ENCODE data around the gene MRPL33.

MRPL33 gene

DNA sequence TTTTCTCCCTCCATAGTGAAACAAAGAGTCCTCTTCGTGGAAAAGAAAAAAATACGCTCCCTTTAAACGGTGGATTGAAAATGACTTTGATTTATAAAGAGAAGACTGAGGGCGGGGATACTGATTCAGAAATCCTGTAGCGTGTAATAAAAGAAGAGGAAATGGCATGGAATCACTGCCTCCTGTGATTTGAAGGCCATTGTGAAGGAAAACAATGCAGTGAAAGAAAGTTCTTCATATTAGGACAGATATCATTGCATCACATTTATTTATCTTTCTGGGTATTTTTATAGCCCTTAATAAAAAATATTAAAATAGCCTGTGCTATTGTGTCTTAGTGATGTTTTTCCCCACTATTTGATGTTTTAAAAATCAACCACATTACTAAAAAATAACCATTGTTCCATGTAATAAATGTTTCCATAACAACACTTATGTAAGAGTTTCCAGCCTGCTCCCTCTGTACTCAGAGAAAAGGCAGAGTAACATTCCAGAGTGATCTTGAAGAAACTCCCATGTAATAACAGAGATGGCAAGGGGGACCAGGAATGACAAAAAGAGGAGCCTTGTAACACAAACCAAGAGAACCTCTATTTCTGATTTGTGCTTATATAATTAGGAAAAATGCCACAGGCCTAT lies 8.0 kb downstream of the MRPL33 start:
- DNase-seq, result no peak

DNA sequence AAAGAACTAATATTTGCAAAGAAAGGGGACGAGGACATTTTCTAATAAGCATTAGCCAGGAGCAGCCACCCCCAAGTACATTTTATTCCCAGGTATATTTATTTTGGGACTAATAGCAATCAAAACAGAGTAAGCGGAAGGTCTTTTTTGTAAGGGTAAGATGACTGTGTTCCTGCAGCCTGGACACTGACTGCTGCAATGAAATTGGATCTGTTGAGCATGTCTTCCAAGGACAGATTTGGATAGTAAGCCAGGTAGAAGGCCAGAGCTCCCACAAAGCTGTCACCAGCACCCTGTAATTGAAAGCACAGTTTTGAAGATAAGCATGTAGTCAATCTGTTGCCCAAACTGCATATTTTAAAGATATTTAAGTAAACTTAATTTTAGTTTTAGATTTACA lies 10.0 kb downstream of the MRPL33 start:
- DNase-seq, result no peak

DNA sequence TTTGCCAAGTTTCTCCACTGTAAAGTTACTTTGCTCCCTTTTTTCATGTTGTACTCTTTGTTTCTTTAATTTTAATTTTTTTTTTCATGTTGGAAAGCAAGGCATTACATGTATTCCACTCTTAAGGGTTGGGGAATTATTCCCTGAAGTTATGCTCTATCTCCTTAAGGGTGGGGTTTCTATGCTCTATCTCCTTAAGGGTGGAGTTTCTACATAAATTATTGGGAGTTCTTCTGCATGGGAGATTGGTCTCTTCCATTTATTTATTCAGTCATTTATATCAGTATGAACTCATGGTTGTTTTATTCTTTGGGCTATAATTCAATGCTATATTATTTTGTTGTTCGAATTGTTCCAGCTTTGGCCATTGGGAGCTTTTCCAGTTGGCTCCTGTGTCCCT lies 11.2 kb downstream of the MRPL33 start:
- DNase-seq, result no peak

DNA sequence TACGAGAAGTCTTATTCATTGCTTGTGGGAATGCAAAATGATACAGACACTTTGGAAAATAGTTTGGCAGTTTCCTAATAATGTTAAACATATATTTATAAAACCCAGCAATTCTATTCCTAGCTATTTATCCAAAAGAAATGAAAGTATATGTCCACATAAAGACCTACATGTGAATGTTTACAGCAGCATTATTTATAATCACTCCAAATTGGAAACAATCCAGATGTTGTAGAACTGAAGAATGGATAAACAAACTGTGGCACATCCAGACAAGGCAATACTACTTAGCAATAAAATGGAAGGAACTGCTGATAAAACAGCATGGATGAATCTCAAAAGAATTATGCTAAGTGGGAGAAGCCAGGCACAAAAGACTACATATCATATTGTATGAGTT lies 19.3 kb downstream of the MRPL33 start:
- no peak for DNase-seq

DNA sequence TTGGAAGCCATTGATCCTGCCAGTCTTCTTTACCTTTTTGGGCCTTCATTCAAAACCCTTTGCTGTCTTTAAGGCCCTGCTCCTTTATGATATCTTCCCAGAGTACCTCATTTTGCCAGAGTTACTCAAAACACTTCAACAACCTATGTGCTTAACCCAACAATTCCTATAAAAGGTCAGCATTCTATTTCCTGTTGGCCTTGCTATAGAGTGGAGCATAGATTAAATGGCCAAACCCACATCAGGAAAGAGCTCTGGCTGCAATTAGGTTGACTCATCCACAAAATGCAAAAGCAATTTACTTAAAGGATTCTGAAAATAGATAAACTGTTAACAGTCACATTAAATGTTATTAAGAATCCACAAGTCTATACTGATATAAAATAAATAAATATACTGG lies 21.2 kb downstream of the MRPL33 start:
- no peak for DNase-seq

DNA sequence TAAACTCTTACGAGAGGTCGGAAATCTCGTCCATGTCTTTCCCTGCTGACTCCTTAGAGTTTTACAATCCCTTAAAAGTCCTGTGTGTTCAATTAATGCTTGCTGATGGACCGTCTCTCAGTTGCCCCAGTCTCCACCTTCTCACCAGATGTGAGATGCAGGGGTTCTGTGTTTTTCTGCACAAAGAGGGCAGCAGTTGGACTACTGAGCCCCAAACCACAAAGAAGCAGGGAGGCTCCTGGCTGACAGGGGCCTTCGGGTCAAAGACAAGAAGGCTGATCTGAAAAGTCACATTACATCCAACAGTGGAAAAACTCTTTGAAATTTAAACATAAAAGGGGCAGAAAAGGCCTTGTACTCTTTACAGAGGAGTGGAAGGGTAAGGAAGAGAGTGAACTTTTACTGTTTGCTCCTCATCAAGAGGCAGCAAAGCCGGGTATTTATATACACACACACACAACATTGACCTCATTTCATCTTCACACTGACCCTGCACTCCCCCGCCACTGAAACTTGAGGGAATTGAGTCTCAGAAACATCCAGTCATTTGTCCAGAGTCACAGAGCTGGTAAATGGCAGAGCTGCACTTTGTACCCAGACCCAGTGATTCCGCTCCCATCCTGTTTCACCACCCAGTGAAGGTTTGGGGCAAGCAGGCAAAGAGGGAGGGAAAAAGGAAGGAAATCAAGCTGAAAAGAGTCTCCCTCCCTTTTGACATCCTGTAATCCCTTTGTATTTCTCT lies 23.7 kb downstream of the MRPL33 start:
- no peak for DNase-seq

DNA sequence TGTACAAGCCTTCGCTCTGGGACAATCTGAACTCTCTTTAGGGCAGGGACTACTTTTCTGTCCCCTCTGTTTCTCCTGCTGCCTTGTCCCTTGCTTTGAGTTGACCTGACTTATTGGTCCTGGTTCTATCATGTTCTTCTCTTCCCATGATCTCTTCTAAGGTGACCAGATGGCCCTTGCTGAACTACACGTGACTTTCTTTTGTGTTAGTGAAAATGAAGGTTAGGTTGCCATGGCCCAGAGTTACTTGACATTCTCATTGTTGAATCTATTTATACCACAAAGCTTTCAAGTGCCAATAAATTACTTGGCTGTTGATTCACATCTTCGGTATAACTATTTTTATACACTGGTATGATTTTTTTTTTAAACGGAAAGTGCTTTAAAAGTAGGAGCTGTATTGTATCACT lies 24.4 kb downstream of the MRPL33 start:
- no peak for DNase-seq

DNA sequence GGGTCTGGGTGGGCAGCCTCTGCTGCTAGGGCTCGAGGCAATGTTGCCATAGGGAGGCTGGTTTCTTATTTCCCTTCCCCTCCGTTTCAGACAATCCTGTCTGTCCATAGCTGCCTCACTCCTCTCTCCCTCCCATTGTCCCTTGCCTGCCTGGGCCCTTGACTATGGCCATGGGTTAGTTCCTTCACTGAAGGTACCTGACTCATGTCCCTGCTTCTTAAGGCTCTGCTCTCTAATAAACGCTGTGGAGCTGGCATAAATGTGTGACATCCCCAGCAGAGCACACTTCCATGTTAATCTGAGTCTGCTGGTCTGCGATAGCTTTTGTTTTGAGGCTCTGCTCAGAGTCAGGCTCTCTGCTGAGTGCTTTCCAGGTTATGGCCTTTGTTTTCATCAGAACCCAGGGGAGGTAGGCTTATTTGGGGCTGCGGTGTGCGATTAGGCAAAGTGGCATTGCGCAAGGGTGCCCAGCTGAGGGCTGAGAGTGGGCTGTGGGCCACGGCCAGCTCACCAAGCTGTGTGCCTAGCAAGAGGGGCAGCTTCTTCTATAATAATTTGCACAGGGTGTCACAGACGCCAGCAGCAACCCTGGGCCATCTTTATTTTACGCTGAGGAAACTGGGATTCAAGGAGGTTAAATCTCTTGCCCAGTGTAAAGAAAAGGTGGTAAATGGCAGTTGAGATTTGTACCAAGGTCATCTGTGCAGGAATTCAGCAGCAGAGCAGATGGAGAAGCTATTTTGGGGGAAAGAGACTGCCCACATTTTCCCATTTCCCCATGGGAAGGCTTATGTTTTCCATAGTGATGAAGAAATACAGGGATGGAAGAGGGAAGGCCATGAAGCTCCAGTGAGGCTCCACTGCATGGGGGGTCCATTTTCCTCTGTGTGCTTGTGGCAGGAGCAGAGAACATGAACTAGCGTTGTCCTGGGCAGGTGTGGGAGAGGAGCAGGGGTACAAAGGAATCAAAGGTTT lies 25.6 kb downstream of the MRPL33 start:
- DNase-seq, result no peak

DNA sequence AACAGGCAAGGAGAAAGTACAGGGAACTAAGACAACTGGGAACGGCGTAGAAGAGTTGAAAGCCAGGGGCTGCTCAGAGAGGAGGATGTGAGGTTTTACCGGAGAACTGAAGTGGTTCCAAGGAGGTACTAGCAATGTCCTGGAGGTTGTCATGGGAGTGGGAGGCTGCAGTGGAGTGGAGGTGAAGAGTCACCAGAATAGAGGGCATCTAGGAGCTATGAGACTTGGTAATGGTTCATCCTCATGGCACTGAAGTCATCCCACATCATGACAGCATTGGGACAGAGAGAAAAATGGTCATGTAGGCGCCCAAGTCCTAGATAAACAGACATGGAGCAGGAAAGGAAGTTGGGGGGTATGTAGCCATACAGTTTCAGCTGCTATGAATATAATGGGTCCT lies 26.3 kb downstream of the MRPL33 start:
- no peak for DNase-seq

DNA sequence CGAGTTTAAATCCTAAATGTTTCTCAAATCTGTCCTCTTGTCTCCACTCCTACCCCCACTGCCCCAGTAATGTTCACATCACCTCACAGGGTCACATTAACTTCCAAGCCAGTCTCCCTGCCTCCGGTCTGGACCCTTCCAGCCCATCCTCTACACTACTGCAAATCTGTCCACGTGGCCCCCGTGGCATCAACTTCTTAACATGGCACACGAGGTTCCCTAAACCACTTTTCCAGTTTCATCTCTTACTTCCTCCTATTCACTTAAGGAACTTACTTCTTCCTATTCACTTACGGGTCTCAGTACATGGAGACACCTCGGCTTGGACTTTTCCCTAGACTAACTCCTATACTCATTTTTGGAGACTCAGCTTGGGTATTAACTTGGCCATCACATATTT lies 27.0 kb downstream of the MRPL33 start:
- no peak for DNase-seq

DNA sequence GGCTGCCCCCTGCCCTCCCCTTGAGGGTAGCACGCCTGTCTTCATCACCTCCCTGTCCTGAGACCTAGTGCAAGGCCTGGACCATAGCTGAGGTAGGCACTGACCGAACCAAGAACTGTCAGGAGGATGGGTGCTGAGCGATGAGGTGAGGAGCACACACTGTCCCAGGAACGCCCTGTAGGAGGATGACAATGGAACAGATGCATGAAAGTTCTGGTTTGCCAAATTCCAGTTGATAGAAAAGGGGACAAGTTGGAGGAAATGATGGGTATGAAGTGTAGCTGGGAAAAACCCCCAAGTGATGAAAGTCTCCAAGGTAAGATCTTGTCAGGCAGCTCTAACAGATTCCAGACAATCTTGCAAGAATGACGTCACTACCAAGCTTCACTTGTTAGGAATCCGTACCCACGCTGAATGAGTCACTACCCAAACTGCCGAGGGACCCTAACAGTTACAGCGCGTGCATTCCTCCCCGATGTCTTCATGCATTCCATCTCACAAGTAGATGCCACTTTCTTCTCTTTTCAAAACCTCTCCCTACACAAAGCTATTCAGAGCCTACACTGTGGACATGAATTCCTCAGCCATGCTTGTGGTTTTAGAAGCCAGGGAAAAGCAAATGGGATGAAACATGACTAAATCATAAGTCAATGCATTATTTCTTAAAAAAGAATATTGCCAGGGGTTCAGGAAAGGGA lies 27.6 kb downstream of the MRPL33 start:
- no peak for DNase-seq

DNA sequence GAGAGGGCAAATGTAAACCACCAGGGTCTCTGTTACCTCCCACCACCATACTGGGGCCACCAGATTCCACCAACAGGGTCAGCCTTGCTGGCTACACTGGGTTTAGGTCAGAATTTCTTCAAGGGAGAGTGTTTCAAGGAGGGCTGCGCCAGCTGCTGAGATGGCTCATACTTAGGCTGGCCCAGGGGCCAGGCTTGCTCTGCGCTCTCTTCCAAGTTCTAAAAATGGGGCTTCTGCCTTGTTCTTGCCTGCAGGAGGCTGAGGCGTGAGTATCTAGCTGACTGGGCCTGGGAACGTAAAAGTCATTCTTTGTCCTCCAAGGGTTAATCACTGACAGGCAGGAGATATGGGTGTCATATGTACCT lies 28.1 kb downstream of the MRPL33 start:
- DNase-seq, result no peak

DNA sequence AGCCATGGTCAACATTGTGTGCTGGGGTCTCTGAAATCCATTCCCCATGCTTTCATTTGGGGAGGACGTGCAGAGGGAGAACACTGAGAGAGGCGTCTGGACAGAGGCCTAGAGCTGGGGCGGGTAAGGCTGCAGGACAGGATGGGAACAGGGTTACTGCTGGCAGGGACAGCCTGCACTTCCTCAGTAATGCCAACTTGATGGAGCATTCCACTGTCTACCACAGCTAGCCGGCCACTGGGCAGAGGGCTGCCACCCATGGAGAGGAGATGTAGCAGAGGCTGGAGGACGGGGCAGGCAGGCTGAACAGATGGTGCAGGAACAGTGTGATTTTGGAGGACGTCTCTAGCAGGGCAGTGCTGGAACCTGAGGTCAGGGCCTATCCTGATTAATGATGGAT lies 29.3 kb downstream of the MRPL33 start:
- no peak for DNase-seq

DNA sequence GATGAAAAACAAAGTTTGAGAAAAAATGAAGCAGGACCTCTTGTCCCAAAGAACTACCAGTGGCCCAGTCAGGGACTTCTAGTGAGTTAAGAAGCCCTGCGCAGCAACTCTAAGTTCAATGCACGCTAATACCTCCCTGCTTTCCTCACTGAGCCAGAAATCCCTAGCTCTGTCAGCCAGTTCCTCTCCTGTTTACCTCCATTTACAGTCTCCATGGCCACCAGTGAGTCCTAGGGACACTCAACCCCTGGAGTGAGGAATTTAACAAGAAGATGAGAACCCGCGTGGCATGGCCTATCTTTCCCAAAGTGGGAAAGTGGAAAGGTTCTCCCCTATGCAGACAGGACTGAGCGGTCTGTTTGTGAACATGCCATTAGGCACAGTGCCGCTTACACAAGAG lies 31.0 kb downstream of the MRPL33 start:
- DNase-seq, result no peak

DNA sequence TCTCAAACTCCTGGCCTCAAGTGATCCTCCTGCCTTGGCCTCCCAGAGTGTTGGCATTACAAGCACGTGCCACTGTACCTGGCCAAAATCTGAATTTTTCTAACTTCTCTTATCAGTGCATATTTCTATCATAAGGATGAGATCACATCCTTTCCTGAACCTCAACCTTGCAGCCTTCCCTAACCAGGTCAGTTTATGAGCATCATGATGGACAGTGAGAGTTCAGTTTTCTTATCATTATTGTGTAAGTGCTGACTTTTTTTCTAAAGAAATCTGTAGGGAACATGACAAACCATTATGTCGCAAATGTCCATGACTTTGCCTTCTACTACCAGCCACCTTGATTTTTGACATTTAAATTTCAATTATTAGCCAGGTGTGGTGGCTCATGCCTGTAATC lies 31.5 kb downstream of the MRPL33 start:
- DNase-seq, result no peak

DNA sequence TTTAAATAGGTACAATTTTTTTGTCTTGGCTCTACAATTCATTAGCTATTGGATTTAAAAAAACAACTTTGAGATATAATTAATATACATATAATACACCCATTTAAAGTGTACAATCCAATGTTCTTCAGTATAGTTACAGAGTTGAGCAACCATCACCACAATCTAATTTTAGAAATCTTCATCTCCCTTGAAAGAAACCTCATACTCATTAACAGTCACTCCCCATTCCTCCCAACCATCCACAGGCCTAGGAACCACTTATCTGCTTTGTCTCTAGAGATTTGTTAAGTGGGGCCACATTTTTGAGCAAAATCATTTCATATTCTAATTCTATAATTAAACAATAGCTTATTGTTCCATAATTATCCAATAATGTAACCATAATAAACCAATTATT lies 32.6 kb downstream of the MRPL33 start:
- no peak for DNase-seq

DNA sequence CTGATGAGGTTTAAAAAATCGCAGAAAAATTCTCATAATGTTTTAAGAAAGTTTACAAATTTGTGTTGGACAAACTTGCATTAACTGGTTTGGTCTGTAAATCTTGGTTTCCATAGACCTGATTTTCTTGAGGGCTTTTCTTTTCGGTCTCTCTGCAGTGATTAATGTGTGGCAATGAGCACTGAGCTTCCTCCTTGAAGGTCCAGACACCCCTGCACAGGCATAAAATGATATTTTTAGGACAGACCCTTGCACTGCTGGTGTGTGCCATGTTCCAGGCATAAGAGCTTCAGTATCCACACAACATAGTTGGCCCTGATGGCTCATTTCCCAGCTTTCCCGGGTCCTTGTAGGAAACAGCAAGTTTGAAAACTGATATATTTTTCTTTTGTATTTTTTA lies 33.7 kb downstream of the MRPL33 start:
- no peak for DNase-seq

DNA sequence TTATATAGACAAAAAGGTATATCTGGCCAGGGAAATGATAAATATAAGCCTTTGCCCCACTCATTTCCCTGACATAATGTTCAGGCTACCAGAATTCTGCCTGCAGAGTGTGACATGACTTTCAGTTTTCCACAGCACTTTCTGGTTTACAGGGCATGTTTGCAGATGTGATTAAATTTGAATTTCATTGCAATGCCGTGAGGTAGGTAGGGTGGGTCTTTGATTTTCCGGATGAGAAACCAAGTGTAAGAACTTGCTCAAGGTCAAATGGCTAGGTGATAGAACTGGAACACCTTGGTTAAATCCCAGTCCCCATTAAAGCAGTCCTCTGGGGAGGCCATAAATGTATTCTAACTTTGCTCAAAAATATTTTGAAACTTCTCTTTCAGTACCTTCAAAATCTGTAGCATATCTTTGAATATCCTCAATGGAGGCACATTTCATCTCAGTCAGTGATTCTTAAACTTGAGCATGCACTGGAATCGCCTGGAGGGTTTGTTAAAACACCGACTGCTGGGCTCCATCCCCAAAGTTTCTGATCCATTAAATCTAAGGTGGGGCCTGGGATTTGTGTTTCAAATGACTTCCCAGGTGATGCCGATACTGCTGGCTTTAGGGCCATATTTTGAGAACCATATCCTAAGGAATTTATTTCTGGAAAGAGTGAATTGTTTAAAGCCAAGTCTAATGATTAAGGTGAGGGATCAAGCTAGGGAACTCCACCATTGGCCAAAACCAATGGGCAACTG lies 35.0 kb downstream of the MRPL33 start:
- DNase-seq, result no peak

DNA sequence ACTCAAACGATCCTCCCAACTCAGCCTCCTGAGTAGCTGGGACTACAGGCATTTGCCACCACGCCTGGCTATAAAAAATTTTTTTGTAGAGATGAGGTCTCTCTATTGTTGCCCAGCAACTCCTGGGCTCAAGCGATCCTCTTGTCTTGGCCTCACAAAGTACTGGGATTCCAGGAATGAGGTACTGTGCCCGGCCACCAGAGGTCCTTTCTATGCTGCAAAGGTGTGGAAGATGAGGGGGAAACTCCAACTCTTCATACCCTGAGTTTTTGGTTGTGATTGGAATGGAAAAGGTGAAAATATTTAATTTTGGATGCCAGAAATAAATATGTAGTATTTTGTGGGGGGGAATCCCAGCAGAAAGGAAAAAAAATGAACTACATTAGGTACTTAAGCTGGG lies 36.0 kb downstream of the MRPL33 start:
- DNase-seq, result no peak

DNA sequence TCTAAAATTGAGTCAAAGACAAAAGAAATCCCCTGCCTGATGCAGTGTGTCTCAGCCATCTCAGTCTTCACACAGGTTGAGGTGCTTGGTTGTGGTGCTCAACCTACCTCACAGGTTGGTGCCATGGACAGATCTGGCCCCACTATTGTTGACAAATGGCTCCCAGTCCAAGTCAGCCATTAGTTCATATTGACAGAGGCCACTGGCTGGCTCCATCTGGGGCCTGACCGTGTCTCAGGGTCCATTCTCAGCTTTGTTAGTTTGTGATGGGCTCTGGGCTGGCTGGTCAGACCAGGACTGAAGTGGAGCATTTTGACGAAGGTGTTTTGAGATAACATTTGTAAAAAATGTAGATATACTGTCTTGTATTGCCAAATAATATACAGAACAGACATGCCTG lies 36.9 kb downstream of the MRPL33 start:
- DNase-seq, result no peak

DNA sequence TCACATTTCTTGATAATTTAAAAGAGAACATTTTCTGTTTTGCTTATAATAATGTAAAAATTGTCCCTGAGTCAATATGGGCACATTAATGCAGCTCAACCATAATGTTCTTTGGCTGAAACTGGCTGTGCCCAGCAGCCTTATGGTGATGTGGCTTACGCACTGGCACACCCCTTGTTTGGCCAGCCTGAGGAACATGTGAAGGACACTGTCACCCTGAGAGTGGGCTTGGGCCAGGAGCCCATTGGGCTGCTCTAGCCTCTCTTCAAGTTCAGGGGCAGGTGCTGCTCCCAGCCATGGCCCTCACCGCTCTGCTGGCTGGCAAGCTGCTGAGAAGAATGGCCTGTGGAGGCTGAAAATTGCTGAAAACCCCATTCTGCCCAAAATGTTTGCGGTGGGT lies 37.5 kb downstream of the MRPL33 start:
- DNase-seq, result no peak

DNA sequence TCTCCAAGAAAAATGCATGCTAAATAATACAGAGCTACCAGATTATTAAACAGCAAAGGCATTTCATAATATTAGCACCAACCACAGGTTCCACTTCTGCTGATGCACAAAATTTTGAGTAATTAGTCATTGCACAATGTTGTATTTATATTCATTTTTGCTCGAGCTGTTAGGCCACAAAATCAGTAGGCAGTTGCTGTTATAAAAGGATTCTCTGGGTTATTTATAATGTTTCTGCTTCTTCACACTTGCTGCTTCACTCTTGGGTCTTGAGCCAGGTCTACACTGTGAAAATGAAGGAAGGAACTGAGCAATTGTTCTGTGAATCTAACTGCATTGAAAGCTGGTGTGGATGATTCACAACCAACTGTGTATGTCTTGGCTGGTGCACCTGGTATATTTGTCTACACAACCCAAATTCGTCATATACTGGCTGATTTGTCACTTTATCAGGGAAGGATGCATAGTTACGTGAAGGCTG lies 38.3 kb downstream of the MRPL33 start:
- DNase-seq, result no peak

All from NCI-H526 treated with DMSO at 0.1 percent for 48 hours (cell line).